GM12878 (cell line): ENCODE measurements around the gene SYT1. TPM values are rescaled to one million over a fixed set of nuclear protein-coding genes. Genes with fewer than 3 reads are reported as not detected.

Experiments used
- ATAC-seq: fragments of 200-7000 bp; cut with Tn5 transposase; 3 replicates; pipeline ENCODE4 v1.9.1; 2020; ENCODE audit warnings: mild to moderate bottlenecking, moderate library complexity
- BruUV-seq: library from RNA; stranded (reverse); fragments of 400-500 nt; replicated peaks from 2 replicates; lab custom pipeline; 2021; lab: Mats Ljungman, UMichigan
- CTCF ChIA-PET: fragments of 300-600 bp; sonication (Branson Sonifier 250); formaldehyde crosslinking; extraction: SDS; loops from one replicate; lab custom pipeline; 2021; ENCODE audit warnings: inconsistent platforms; lab: Yijun Ruan, JAX
- POLR2A ChIA-PET: fragments of 350-600 bp; formaldehyde crosslinking; extraction: SDS; loops from one replicate; lab custom pipeline; 2021; ENCODE audit warnings: inconsistent platforms; lab: Charles Lee
- RAD21 ChIA-PET: fragments of 300-600 bp; sonication (Branson Sonifier 250); formaldehyde crosslinking; loops from one replicate; lab custom pipeline; 2023; ENCODE audit warnings: antibody characterized with exemption; ENCODE audit not compliant: unreplicated experiment; lab: Charles Lee
- SMC1A ChIA-PET: fragments of 300-600 bp; sonication (Branson Sonifier 250); formaldehyde crosslinking; loops from one replicate; lab custom pipeline; 2023; ENCODE audit not compliant: unreplicated experiment, uncharacterized antibody; lab: Charles Lee
- DNase-seq: peaks from one replicate; pipeline ENCODE4 v3.0.0-alpha.2; 2011; ENCODE audit warnings: low read depth, low spot score
- FAIRE-seq: peaks from 3 replicates; lab custom pipeline; 2011; peaks lifted over from hg19 to GRCh38; lab: Jason Lieb, UNC
- H2AFZ ChIP-seq: 2 replicates; pipeline ENCODE4 v1.6.0; 2011; ENCODE audit warnings: low read depth, low read length, control low read depth; ENCODE audit not compliant: control insufficient read depth
- H3K27ac ChIP-seq: 2 replicates; pipeline ENCODE4 v1.5.1; 2011; ENCODE audit warnings: control low read depth; ENCODE audit not compliant: control insufficient read depth, insufficient read depth
- H3K27me3 ChIP-seq, 2 experiments: replicated peaks in 1 of 2; 2 replicates each; pipeline versions ENCODE4 v1.6.0 to v1.6.1; 2011; ENCODE audit warnings: low read length in 1 of 2; ENCODE audit not compliant: control insufficient read depth in 2 of 2, insufficient read depth in 2 of 2
- H3K36me3 ChIP-seq, 2 experiments: 2 replicates each; pipeline ENCODE4 v1.5.1; 2011; ENCODE audit warnings: low read length in 1 of 2; ENCODE audit not compliant: control insufficient read depth in 2 of 2, insufficient read depth in 2 of 2
- H3K4me1 ChIP-seq: 2 replicates; pipeline ENCODE4 v1.6.1; 2011; ENCODE audit warnings: mild to moderate bottlenecking, low read length, moderate library complexity, mixed read lengths; ENCODE audit not compliant: control insufficient read depth, insufficient read depth
- H3K4me2 ChIP-seq: 2 replicates; pipeline ENCODE4 v1.6.0; 2011; ENCODE audit warnings: control low read depth; ENCODE audit not compliant: control insufficient read depth, insufficient read depth
- H3K4me3 ChIP-seq: fragments of 200-600 bp; sonication (generic); 2 replicates; pipeline ENCODE4 v1.5.1; 2016
- H3K79me2 ChIP-seq: 2 replicates; pipeline ENCODE4 v1.6.0; 2011; ENCODE audit warnings: low read length; ENCODE audit not compliant: control insufficient read depth, insufficient read depth
- H3K9ac ChIP-seq: 2 replicates; pipeline ENCODE4 v1.8.0; 2011; ENCODE audit warnings: low read length, control low read depth, mixed read lengths; ENCODE audit not compliant: control insufficient read depth, insufficient read depth
- H3K9me3 ChIP-seq: replicated peaks from 3 replicates; pipeline ENCODE4 v1.5.1; 2011; ENCODE audit warnings: mild to moderate bottlenecking, low read length; ENCODE audit not compliant: control insufficient read depth, insufficient read depth
- H4K20me1 ChIP-seq: 2 replicates; pipeline ENCODE4 v1.6.0; 2011; ENCODE audit not compliant: control insufficient read depth, insufficient read depth
- GABPA ChIP-seq: IDR thresholded peaks from 2 replicates; pipeline ENCODE4 v1.6.1; 2014; ENCODE audit warnings: antibody characterized with exemption, low read depth, mild to moderate bottlenecking, inconsistent platforms
- HDAC2 ChIP-seq: fragments of 200-600 bp; sonication (generic); IDR thresholded peaks from 2 replicates; pipeline ENCODE4 v1.6.1; 2017
- IKZF1 ChIP-seq: fragments of 450-650 bp; conservative IDR thresholded peaks from 2 replicates; pipeline ENCODE4 v1.6.1; 2017; ENCODE audit warnings: antibody characterized with exemption, mild to moderate bottlenecking
- MXI1 ChIP-seq: fragments of 150-350 bp; IDR thresholded peaks from 2 replicates; pipeline ENCODE4 v1.6.1; 2011; ENCODE audit warnings: low read depth, mild to moderate bottlenecking, inconsistent platforms, low read length, improper control_type of control experiment
- NFYB ChIP-seq: IDR thresholded peaks from 2 replicates; pipeline ENCODE4 v1.6.1; 2011; ENCODE audit warnings: low read depth, mild to moderate bottlenecking, low read length, improper control_type of control experiment, moderate library complexity; ENCODE audit not compliant: insufficient read depth
- RBBP5 ChIP-seq: fragments of 200-600 bp; sonication (generic); conservative IDR thresholded peaks from 2 replicates; pipeline ENCODE4 v1.6.1; 2016
- SMARCA5 ChIP-seq: fragments of 450-650 bp; IDR thresholded peaks from 2 replicates; pipeline ENCODE4 v1.6.1; 2017; ENCODE audit warnings: mild to moderate bottlenecking
- in situ Hi-C: fragments of 300-500 bp; cut with MboI; formaldehyde crosslinking; loops from 9 replicates; pipeline ENCODE4 v1.14.3; 2018; ENCODE audit warnings: mixed read lengths
- intact Hi-C: fragments of 100-400 bp; cut with micrococcal nuclease; formaldehyde crosslinking; loops from one replicate; pipeline ENCODE4 v1.14.2; 2022; ENCODE audit not compliant: unreplicated experiment
- polyA plus RNA-seq, 11 experiments: library from polyadenylated mRNA; depleted of rRNA in 4 of 11; unstranded in 6 of 11; stranded (reverse) in 5 of 11; fragments of >200 nt; fragmentation: Nextera tagmentation in 4 of 11; fragmentation: Illumina TruSeq in 1 of 11; extraction: Ambion mirVana in 4 of 11; extraction: Trizol in 1 of 11; gene quantifications; 1 replicate in 1 of 11; 2 replicates in 10 of 11; pipeline versions ENCODE4 v1.2.1 to v1.2.3, GENCODE V29; 2011 to 2016; ENCODE audit warnings: inconsistent platforms in 2 of 11, missing spikeins in 2 of 11, low read depth in 1 of 11
- total RNA-seq, 4 experiments: library from RNA; depleted of rRNA in 3 of 4; stranded (reverse); fragments of >200 nt in 3 of 4; fragmentation: Illumina TruSeq in 1 of 4; extraction: Trizol in 1 of 4; gene quantifications; 2 replicates each; pipeline versions ENCODE4 v1.2.1 to v1.2.3, GENCODE V29; 2013 to 2021
- TF ChIP-seq, protein P1 (sequence below): IDR thresholded peaks from 2 replicates; pipeline ENCODE4 v1.6.1; 2011; ENCODE audit warnings: low read depth, low read length, improper control_type of control experiment, borderline replicate concordance
- TF ChIP-seq, protein P2 (sequence below): fragments of 450-650 bp; IDR thresholded peaks from 2 replicates; pipeline ENCODE4 v1.6.1; 2017; ENCODE audit warnings: mild to moderate bottlenecking, low read depth, inconsistent platforms; ENCODE audit not compliant: poor library complexity, severe bottlenecking

Gene SYT1
- total and polyA plus RNA-seq, 10 of the 15 experiments (the other 5 are each of a cell fraction or from before 2014, with no cell fraction given) = 0.10 to 0.28 TPM; not detected in 8

DNA sequence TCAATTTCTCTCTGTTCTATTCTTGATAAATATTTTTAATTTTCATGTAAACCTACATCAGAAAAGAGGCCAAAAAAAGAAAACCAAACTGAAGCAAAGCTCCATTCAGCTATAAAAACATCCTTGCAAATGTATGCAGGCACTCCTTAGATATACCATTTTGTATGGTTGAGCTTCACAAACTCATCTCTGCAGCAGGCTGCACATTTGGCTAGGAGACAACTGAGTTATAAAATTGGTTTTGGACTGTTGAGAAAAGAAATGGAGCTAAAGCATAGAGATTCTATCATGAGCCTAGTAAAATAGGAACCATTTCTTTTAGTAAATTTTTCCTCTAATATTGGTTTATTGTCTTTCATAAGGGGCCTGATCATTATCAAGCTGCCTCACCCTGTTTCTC is 156.4 kb downstream of the SYT1 start:
- no peak for TF ChIP-seq HDAC2
- no peak for TF ChIP-seq SMARCA5
- TF ChIP-seq, protein P1, sequence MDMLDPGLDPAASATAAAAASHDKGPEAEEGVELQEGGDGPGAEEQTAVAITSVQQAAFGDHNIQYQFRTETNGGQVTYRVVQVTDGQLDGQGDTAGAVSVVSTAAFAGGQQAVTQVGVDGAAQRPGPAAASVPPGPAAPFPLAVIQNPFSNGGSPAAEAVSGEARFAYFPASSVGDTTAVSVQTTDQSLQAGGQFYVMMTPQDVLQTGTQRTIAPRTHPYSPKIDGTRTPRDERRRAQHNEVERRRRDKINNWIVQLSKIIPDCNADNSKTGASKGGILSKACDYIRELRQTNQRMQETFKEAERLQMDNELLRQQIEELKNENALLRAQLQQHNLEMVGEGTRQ = no peak
- TF ChIP-seq, protein P2, sequence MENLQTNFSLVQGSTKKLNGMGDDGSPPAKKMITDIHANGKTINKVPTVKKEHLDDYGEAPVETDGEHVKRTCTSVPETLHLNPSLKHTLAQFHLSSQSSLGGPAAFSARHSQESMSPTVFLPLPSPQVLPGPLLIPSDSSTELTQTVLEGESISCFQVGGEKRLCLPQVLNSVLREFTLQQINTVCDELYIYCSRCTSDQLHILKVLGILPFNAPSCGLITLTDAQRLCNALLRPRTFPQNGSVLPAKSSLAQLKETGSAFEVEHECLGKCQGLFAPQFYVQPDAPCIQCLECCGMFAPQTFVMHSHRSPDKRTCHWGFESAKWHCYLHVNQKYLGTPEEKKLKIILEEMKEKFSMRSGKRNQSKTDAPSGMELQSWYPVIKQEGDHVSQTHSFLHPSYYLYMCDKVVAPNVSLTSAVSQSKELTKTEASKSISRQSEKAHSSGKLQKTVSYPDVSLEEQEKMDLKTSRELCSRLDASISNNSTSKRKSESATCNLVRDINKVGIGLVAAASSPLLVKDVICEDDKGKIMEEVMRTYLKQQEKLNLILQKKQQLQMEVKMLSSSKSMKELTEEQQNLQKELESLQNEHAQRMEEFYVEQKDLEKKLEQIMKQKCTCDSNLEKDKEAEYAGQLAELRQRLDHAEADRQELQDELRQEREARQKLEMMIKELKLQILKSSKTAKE = no peak
- TF ChIP-seq IKZF1 = no peak
- no peak for TF ChIP-seq RBBP5
- TF ChIP-seq MXI1 = no peak
- TF ChIP-seq NFYB = no peak
- no peak for TF ChIP-seq GABPA
- in situ Hi-C loops (no loop called here), intact Hi-C loops (no loop called here)
- POLR2A ChIA-PET = interaction anchor here (1.1 kb wide), 1 partner anchor 62 kb away, joined by 3 read pairs; no protein-coding TSS in a partner anchor
- ATAC-seq (no peak), FAIRE-seq (no peak), DNase-seq (no peak)
- Histone ChIP-seq H3K4me3 (no peak overlapping the region), H3K9ac (no peak overlapping the region), H3K79me2 (no peaks in the 10 kb centered on the region), H3K36me3 (no peaks in the 10 kb centered on the region), H3K4me1 (no peaks in the 10 kb centered on the region), H4K20me1 (no peaks in the 10 kb centered on the region), H2AFZ (no peak overlapping the region), H3K9me3 (no peaks in the 10 kb centered on the region), H3K27ac (no peak overlapping the region), H3K27me3 (no peaks in the 10 kb centered on the region), H3K4me2 (no peak overlapping the region)
- SMC1A ChIA-PET = interaction anchor here (0.8 to 3.6 kb wide), 10 partner anchors 8 to 154 kb away, joined by 3 to 20 read pairs (median 4); no protein-coding TSS in a partner anchor
- CTCF ChIA-PET = no interaction called here
- RAD21 ChIA-PET = interaction anchor here (1.0 to 1.5 kb wide), 3 partner anchors 34 to 63 kb away, joined by 3 to 5 read pairs (median 4); no protein-coding TSS in a partner anchor
- BruUV-seq = no TSS peak
